Panc1 (cell line): ENCODE results near the gene OR51E2.

ENCODE experiments used
- CTCF ChIP-seq: fragments of 450-650 bp; IDR thresholded peaks from 2 replicates; pipeline ENCODE4 v1.5.1; 2017; ENCODE audit warnings: mild to moderate bottlenecking
- POLR2AphosphoS5 ChIP-seq: IDR thresholded peaks from 2 replicates; pipeline ENCODE4 v1.6.1; 2012; ENCODE audit warnings: mild to moderate bottlenecking, low read depth, low read length, moderate library complexity
- REST ChIP-seq, 2 experiments: IDR thresholded peaks; 2 replicates each; pipeline ENCODE4 v1.6.1; 2011 to 2012; ENCODE audit warnings: low read depth in 2 of 2, control low read depth in 1 of 2, low read length in 1 of 2, mild to moderate bottlenecking in 1 of 2, moderate library complexity in 1 of 2; ENCODE audit not compliant: insufficient read depth in 1 of 2
- SIN3A ChIP-seq: IDR thresholded peaks from 2 replicates; pipeline ENCODE4 v1.6.1; 2012; ENCODE audit warnings: low read depth, mild to moderate bottlenecking, low read length, moderate library complexity, borderline replicate concordance; ENCODE audit not compliant: insufficient read depth
- TCF7L2 ChIP-seq: IDR thresholded peaks from 2 replicates; pipeline ENCODE4 v1.6.1; 2011; ENCODE audit warnings: mild to moderate bottlenecking, low read depth, low read length, inconsistent platforms

- TF ChIP-seq CTCF (no peak), POLR2AphosphoS5 (no peak), REST (IDR thresholded peaks at IDR 0.05; ENCODE audit: insufficient read depth in 1 of 2, low read depth in 2 of 2, low read length in 1 of 2) (no peak), SIN3A (no peak), TCF7L2 (no peak)
Measured at GRCh38 chr11:4645974-4646373, 51.7 kb downstream of the OR51E2 start.
